GM20000 (cell line): ENCODE measurements around the gene PTPRG.
A peak's percentile ranks its signal among the peaks of the same experiment; 100 is the strongest.
"Not testable (repeated sequence)": the region's sequence is repeated elsewhere in the genome, so short reads cannot be mapped to it uniquely, and the experiment has no call there.

Source experiments
- DNase-seq: peaks from one replicate; pipeline ENCODE4 v3.0.0; 2012; ENCODE audit warnings: low spot score
- CTCF ChIP-seq: IDR thresholded peaks from 2 replicates; pipeline ENCODE4 v1.5.1; 2012; ENCODE audit warnings: mild to moderate bottlenecking, control low read depth; ENCODE audit errors: extremely low read depth, missing control alignments

PTPRG gene

GRCh38 chr3:61541694-61542093 is 19.7 kb upstream of the PTPRG start:
- DNase-seq, result no peak
- no peak for TF ChIP-seq CTCF

GRCh38 chr3:61545716-61546115 is 15.7 kb upstream of the PTPRG start:
- TF ChIP-seq CTCF, result no peak
- DNase-seq, result no peak

- no peak for TF ChIP-seq CTCF
These were observed 13.7 kb upstream of the PTPRG start for GRCh38 chr3:61547625-61548024.

GRCh38 chr3:61552704-61553103 is 8.7 kb upstream of the PTPRG start:
- not testable (repeated sequence) for DNase-seq

More at GRCh38 chr3:61547625-61548024, 13.7 kb upstream of the PTPRG start:
- DNase-seq, result no peak

- no peak for DNase-seq
- TF ChIP-seq CTCF, result no peak
These were observed 2.1 kb upstream of the PTPRG start for GRCh38 chr3:61559136-61559731.

- no peak for TF ChIP-seq CTCF
- DNase-seq, result peak; percentile 66
These were observed 626 bp upstream of the PTPRG start for GRCh38 chr3:61560517-61561373.

GRCh38 chr3:61562042-61562720 is 810 bp downstream of the PTPRG start:
- DNase-seq, result peak; percentile 47
- TF ChIP-seq CTCF, result no peak
